GM19328 (cell line): ENCODE measurements around the gene KDM4B.

Source experiments
- ATAC-seq: cut with Tn5 transposase; IDR thresholded peaks from one replicate; pipeline ENCODE4 v1.9.1; 2021; ENCODE audit warnings: mild to moderate bottlenecking, moderate library complexity; ENCODE audit not compliant: unreplicated experiment

The KDM4B gene

DNA sequence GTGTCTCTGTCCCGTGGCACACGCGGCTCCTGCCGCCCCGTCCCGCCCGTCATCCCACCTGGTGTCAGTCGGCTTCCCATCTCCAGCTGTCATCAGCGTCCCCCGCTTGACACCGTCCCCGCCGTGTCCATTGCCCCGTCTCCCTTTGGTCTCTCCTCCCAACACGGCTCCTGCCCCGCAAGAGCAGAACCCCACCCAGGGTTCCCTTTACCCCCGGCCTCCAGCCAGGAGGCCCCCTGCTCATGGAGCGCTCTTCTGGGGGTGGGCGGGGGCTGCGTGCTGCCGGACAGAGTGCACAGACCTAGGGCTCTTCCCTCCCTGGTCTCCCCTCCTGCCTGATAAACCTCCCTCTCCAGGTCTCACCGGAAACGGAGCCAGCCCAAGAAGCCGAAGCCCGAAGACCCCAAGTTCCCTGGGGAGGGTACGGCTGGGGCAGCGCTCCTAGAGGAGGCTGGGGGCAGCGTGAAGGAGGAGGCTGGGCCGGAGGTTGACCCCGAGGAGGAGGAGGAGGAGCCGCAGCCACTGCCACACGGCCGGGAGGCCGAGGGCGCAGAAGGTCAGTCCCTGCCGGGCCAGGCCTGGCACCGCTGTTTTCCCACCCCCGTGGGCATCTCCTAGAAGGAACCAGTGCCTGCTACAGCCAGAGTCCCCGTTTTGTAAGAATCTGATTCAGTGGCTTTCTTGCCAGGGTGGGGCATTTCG lies 150.5 kb downstream of the KDM4B start:
- no peak for ATAC-seq

DNA sequence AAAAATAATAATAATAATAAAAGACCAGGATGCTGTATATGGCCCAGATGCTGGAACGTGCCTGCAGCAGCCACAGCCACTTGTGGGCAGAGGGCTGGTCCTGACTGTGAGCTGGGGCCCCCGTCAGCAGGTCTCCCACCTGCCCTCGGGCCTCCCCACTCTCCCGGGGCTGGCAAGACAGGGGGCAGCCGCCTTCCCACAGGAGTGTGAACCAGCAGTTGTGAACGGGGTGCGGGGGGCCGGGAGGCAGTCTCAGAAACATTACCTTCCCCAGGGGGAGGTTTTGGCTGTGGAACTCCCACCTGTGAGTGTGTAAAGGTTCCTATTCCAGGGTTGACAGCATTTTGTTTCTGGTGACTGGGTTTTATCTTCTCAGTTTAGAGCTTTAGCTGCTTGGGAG lies 151.4 kb downstream of the KDM4B start:
- no peak for ATAC-seq

DNA sequence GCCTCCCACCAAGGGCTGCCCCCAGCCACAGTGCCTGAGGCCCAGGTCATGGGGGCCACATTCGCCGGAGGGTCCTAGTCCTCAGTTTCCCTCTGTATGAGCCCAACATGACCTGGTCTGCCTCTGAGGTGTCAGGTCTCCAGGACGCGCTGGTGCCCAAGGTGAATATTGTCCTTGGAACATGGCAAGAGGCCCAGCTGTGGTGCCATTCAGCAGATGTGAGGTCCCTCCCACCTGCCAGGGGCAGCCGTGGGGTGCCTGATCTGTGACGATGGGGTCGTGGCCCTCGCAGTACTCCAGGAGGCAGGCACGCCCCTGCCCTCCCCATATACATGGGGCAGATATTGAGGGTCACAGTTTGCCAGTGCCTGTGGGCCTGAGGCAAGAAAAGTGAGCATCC lies 151.9 kb downstream of the KDM4B start:
- no peak for ATAC-seq

DNA sequence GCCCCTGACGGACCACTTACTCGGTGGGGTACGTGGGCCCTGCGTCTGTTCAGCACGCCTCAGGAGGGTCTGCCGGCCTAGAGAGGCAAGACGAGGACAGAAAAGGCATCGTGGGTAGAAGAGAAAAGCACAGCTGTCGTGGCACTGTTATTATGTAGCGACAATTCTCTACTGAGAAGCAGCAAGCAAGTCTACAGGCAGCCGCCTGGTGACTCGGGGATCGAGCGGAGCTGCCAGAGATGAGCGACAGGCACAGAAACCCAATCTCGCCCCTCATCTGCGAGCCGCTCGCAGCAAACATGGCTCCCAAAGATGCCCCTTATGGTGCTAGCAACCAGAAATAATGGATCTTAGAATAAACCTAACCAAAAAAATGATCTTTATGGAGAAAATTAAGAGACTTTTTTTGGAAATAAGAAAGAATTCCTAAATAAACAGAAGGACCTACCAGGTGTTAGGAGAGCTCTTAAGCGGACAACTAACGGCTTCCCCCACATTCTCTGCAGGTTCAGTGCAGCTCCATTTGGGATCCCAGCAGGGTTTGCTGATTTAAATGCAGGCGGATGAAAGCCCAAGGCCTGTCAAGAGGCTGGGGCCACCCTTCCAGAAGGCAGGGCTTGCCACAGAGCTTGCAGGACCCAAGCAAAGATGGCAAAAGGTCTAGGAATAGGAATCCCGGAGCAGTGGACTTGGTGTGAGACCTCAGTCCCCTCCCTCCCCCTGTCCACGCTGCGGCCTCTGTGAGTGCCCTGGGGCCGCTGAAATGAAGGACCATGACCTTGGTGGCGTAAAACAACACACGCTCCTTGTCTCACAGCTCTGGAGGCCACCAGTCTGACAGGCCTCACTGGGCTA lies 152.6 kb downstream of the KDM4B start:
- ATAC-seq, result no peak

DNA sequence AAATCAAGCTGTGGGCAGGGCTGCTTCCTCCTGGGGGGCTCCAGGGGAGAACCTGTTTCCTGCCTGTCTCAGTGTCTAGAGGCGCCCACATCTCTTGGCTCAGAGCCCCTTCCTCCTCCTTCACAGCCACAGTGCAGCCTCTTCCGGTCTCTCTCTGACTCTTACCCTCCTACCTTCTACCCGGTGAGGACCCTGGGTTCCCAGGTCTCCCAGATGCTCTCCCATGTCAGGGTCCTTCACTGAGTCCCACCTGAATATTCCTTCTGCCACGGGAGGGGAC lies 153.1 kb downstream of the KDM4B start:
- ATAC-seq, result no peak

DNA sequence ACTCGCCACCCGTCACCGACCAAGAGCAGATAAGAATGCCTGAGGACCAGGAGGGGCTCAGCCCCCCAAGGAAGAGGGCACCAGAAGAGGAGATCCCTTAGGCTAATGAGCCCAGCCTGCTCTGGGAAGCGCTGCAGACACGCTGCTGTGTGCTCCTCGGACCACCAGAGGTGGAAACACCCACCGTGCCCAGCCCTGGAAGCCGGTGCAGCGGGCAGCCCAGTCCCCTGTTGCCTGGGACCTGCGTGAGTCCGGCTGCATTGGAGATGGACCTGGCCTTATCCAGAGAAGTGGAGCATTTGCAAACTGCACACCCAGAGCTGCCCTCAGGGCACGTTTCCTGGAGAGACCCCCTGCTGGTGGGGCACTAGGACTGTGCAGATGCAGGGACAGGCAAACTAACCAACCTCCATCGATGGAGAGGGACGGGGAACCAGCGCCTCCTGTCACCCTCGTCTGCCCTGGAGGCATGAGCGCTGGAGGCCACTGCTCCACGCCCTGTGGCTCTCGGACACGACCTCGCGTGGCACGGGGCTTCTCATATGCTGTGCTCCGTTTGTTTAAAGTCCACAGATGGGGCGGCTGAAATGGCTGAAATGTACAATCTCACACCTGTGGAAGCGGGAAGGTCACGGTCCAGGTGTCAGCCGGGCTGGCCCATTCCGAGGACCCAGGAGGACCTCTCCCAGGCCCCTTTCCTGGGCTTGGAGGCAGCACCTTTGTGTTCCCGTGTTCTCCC lies 153.9 kb downstream of the KDM4B start:
- no peak for ATAC-seq

DNA sequence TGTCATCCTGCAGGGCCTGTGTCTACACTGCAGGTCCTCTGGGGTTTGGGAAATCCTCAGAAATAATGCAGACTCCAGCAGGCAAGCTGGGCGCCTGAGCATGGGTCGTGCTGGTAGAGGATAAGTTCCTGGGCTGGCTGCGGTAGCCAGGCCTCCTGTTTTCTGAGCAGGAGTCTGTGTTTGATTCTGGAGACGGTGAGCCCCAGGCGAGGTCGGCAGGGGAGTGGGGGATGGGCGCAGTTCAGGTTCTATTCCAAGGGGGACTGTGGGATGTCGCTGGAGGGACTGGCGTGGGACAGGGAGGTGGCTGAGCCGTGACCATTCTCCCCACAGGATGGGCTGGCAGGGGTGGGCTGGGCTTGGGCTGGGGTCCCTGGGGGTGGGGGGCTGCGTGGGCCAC lies 154.7 kb downstream of the KDM4B start:
- no peak for ATAC-seq

DNA sequence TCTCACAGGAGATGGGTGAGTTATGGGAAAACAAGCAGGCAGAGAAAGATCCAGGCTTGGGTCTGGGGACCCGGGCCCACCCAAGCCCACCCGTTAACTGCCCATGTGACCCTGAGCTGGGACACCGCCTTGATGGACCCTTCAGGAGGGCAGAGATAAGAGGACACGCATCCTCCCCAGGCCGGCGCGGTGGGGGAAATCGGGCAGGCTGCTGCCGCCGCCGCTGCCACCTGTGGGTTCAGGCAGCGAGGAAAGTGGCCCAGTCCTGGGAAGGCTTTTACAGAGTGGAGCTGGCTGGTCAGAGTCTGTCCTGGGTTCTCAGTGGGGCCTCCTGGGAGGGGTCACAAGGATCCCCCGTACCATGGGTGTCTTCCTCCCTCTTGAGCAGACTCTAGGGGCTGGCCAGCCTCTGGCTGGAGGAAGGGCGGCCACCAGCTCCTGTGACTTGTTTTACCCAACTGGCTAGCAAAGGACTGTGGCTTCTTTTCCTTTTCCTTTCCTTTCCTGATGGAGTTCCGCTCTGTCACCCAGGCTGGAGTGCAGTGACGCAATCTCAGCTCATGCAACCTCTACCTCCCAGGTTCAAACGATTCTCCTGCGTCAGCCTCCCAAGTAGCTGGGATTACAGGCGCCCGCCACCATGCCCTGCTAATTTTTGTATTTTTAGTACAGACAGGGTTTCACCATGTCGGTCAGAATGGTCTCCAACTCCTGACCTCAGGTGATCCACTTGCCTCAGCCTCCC lies 155.4 kb downstream of the KDM4B start:
- ATAC-seq, result no peak

DNA sequence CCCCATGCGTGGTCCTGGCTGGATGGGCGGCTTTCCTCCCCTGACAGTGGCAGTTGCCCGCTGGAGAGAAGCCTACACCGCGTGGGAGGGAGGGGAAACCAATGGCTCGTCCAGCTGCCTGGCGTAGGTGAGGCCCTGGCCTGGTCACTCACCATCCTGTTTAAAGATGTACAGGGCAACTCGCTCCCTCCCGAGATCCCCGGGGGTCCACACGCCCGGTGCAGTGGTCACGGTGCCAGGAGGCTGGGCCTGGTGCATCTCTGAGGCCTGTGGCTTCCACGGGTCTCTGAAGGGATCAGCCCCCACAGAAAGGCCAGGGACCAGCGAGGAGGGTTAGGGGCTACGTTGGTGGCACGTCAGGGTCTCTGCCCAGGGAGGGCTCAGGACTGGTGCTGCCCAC lies 156.5 kb downstream of the KDM4B start:
- ATAC-seq, result no peak

DNA sequence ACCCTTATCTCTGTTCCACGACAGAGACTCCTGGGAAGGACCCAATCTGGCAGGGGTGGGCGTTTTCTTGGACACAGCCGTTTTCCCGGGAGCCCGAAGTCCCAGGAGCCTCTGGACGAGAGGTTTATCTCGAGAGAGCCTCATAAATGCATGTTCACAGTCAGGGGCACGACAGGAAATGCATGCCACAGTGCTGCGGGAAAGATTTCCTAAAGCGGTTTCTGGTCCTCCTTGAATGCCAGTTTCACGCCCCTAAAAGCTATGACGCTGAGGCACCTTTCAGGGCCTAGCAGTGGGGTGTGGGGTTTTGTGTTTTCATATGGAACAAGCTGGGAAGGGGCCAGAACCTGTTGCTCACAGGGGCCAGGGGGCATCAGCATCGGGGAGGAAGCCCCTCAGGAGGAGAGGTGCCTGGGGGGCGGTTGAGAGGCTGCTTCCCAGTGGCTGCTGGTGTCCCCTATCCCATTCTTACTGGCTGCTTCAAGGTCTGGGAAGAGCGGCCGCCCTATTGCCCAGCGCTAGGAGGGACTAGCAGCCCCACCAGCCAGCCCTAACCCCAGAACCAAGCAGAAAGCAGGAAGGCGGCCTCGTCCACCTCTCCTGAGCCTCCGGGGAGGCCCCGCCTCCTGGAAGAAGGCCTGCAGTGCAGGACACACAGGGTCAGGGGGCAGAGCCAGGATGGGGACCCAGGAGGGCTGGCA lies 157.0 kb downstream of the KDM4B start:
- no peak for ATAC-seq

DNA sequence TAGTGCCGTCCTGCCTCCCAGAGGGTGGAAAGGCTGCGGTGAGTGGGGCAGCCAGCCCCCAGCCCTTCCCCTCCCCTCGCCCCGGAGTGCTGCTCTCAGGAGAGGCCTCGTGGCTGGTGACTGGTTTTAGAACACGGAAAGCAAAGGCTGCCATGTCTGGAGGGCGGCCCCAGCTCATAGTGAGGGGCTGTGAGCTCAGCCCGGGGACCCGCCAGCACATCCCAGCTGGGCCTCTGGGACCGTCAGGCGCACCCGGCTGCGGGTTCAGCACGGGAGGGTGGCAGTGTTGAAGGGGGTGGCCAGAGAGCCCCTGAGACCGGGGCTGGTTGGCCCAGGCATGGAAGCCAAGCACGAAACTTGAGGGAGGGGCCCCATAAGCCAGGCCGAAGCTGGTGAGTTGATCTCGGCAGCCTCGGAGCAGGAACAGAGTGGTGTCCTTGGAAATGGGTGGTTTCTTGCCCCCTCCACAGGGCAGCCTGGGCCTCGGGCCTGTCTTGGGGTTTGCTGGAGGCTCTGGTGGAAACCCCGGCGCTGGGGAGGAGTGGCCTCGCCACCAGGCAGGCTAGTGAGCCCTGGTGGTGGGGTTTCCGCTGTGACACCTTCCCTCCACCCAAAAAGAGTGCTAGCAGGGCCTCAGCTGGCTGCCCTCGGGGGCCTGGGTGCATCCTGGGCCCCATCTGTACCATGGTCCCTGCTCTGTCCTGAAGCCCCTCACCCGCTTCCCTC lies 157.7 kb downstream of the KDM4B start:
- no peak for ATAC-seq

DNA sequence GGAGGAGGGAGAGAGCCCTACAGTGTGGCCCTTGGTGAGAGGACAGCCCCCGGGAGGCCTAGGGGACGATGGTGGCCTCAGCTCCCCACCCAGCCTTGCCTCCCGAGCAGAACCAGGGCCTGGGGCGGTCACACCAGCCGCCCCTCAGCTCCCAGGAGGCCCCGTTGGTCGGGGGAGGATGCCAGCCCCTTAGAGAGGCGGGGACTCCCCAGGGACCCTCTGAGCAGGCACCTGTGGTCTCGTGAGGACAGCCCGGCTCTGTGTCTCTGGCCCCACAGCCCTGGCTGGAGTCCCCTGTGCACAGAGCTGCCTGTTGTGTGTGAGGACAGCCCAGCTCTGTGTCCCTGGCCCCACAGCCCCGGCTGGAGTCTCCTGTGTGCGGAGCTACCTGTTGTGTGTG lies 158.8 kb downstream of the KDM4B start:
- no peak for ATAC-seq

DNA sequence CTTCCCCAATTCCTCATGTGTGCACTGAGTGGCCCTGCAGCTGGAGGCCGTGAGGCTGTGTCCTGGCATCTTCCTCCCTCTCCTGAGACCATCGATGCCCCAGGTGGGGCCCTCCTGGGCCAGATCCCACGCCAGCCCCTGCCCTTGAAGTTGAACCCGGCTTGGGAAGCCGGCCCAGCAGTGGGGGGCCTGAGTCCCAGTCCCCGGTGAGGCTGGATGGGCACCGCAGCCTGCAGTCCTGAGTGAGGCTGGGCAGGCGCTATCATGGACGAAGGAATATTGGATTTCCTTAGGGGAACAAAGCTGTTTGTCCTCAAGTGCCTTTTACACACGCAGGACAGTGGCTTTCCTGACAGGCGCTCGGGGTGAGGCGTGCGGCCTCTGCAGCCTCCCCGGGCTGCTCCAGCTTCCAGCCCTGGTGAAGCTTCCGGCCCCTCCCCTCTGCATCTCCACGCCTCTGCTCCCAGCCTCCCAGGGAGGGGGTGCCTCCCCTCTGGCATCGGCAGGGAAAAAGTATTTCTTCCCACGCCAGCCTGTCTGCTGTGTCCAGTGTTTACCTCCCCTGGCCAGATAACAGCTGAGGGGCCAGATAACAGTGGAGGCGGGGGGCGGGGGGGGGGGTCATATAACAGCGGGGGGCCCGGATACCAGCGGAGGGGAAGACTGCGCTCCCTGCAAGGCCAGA lies 159.5 kb downstream of the KDM4B start:
- no peak for ATAC-seq

DNA sequence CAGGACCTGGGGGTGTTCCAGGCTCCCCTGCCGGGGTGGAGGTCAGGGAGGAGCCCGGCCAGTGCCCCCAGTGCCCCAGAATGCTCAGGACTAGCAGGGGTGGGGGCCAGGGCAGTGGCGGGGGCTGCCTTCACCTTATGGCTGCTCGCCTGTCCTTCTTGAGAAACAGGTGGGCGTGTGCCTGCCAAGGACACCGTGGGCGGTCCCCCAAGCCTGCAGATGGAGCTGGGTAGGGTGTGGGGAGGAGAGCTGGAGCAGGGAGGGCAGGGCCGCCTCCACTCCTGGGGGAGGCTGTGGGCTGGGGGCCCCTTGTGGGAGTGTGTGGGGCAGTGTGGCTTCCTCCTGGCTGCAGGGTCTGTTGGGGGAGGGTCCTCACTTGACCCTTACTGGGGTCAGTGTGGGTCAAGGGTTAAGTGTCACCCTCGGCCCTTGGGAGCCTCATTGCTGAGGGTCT lies 160.1 kb downstream of the KDM4B start:
- no peak for ATAC-seq

DNA sequence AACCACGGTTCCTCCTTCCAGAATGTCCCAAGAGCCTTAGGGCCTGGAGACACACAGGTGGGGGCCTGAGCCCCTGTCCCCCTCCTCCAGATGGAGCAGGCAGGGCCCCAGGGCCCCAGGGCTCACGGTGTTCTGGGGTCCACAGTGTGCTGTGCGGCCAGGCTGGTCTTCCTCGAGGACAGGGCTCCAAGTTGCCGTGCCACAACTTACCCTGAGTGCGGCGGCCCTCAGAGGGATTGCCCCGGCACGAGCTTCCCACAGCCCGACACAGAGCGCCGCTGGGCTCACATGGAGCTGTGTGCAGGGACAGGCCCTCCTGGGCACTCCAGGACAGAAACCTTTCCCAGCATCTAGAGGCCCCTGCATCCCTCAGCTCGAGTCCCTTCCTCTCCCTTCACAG lies 160.8 kb downstream of the KDM4B start:
- ATAC-seq, result no peak

DNA sequence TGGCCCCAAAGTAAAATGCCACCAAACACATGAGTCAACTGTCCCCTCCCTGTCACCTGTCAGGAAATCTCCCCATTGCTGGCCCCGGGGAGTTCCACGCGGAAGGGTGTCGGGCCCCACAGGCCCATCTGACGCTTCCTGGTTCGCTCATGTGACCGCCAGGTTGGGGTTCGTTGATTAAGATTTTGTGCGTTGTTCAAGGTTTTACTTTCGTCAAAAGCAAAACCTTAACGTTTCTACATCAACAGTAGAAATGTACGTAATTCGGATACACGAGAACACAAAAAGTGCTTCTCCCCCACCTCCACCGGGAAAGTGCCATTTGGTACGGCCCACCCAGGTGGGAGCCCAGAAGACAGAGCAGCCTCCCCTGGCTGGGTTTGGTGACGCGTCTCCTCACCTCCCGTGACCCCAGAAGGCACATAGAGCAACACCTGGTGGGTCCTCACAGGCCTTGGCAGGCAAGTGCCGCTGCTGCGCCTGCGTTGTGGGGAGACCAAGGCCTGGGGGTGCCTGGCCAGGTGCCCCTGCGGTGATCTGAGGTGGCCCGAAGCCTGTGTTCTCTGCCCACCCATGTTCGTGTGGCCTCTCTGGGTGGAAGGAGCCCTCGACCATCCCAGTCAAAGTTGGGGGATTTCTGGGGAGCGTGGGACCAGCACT lies 161.6 kb downstream of the KDM4B start:
- ATAC-seq, result no peak

DNA sequence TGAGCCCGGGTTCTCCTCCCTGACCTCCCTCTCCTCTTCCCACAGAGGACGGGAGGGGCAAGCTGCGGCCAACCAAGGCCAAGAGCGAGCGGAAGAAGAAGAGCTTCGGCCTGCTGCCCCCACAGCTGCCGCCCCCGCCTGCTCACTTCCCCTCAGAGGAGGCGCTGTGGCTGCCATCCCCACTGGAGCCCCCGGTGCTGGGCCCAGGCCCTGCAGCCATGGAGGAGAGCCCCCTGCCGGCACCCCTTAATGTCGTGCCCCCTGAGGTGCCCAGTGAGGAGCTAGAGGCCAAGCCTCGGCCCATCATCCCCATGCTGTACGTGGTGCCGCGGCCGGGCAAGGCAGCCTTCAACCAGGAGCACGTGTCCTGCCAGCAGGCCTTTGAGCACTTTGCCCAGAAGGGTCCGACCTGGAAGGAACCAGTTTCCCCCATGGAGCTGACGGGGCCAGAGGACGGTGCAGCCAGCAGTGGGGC lies 162.2 kb downstream of the KDM4B start:
- no peak for ATAC-seq

DNA sequence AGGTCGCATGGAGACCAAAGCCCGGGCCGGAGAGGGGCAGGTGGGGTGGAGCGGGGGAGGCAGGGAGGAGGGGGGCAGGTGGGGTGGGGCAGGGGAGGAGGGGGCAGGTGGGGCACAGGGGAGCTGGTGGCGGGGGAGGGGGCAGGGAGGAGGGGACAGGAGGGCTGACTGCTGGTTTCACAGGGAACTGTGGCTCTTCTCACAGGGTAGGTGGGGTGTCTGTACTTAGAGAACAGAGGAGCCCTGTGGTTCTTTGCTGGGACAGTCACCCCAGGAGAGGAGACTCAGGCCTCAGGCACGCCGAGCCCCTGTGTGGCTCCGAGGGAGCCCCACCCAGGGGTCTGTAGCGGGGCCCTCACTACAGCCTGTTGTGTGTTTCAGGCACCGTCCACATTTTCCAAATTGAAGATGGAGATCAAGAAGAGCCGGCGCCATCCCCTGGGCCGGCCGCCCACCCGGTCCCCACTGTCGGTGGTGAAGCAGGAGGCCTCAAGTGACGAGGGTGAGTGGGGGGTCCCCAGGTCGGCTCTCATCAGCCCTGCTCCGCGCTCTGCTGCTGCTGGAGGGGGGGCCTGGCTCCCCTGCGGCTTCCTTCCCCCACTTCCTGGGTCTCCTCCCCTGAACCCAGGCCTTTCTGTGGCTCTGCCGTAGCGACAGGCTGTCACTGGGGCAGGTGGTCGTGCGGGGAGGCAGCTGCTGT lies 162.7 kb downstream of the KDM4B start:
- no peak for ATAC-seq
